ENCODE results near the gene FAM32A.

FAM32A gene

DNA sequence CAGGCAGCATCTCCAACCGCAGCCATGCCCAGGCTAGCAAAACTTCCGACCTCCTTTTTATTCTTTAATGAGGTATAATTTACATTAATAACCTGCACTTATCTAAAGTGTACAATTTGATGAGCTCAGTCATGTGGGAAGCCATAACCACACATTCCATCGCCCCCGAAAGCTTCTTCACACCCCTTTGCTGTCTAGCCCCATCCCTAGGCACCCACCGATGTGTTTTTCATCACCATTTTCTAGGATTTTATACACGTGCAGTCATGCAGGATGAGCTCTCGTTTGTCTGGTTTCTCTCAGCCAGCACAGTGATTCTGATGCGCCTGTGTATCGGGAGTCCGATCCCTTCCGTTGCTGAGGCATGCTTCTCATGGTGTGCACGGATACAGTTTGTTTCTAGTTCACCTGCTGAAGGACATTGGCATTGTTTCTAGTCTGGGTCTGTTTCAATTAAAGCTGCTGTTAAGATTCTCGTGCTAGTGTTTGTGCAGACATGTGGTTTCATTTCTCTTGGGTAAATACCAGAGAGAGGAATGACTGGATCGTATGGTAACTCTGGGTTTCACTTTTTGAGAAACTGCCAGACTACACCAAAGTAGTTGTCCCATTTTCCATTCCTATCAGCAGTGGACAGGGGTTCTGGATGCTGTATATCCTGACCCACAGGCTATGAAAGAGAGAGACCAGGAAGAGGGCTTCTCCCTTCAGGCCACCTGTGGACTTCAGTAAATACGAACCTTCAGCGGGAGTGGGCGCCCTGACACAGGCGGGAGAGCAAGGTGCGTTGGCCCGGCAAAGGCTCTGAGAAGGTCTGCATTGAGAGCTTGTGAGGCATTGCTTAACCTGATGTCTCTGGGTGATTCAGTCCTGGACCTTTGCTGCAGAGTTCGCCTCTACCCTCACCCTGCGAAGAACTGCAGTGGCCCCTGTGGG is 17.4 kb downstream of the FAM32A start:
- DNase-seq (ENCODE audit: low spot score) = peak; percentile 64

DNA sequence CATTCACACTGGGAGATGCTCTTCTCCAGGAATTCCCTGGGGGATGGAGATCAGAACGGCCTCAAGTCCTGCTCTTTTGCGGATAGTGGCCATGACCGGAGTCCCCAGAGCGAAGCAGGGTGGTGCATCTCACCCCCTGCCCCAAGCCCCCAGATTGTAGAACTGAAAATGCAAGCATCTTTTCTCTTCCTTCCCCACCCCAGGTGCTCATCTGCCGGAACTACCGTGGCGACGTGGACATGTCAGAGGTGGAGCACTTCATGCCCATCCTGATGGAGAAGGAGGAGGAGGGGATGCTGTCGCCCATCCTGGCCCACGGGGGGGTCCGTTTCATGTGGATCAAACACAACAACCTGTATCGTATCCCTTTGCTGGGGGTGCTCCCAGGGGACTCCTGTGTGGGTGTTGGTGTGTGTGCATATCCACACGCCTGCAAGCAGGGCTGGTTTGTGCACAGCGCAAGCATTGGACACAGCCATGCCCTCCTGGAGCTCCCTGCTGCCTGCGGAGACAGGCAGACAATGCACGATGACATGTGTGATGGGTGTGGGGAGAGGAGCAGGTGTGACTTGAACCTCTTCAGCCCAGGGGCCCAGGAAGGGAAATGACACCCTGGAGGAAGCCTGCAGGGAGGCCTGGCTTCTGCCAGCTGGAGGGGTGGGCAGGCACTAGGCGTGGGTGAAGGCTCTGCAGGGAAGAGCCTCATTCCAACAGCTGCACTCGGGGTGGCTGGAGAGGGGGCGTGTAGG is 18.2 kb downstream of the FAM32A start:
- no peak for DNase-seq (ENCODE audit: low spot score)

DNA sequence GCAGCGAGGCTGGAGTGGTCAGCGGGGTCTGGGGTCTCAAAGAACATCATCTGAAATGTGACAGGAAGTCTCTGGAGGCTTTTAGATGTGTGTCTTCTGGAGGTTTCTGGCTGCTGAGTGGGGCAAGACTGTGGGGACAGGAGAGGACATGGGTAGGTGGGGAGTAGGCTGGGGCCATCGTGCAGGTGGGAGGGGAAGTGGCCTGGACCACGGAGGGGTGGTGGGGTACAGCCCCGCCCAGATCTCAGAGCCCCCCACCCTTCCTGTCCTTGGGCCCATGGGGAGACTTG is 18.7 kb downstream of the FAM32A start:
- DNase-seq (ENCODE audit: low spot score) = no peak

DNA sequence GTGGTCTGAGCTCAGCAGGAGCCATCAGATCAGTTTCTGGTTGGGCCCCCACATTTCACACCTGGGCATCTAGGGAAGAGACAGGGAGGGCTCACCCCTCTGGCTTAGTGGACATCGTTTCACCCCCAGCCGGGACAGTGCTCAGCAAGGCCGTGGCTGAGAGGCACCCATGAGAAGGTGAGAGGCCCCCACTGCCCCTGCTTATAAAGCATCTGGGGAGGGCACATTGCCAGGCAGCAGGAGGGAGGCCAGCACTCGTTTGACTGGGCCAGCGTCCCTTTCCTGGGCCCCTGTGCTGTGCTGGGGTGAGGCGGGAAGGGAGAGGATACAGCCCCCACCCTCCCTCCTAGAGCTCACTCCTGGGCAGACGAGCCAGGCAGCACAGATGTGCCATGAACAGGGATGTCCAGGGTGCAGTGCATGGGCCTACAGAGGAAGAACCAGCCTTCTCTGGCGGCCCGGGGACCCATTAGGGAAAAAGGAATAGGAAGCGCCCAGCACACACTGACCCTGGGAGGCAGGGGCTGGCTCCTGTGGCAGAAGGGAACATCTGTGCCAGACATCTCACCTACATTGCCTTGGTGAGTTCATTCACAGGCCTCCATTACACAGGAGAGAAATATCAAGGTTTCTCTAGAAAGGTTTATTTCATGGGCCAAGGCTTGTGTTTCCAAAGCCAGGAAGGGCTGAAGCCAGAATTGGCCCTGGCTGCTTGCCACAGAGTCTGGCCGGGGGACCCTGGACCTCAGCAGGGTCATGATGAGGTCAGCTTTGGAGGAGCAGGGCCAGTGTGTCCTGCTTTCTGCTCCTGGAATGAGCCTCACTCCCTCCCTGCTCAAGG is 20.2 kb downstream of the FAM32A start:
- DNase-seq (ENCODE audit: low spot score) = no peak

DNA sequence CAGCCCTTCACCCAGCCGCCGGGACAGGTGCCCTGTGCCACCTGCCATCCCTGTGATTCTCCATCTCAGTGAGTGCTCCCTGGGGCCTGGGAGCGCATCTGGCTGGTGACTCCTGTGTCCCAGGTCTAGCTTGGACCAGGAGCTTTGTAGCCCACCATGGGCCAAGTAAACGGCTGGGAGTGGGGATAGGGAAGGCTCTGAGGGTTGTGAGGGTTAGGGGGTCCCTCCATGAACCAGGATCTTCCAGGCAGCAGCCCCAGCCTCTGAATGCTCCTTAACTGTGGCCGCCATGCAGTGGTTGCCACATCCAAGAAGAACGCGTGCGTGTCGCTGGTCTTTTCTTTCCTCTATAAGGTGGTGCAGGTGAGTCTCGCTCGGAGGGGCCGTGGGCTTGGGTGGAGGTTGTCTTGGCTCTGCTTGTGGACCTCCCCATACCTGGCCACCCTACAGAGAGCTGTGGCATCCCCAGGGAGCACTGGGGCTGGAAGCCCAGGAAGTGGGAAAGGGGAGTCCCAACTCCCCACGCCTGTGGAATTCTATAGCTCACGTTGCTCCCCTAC is 20.9 kb downstream of the FAM32A start:
- DNase-seq (ENCODE audit: low spot score) = no peak

DNA sequence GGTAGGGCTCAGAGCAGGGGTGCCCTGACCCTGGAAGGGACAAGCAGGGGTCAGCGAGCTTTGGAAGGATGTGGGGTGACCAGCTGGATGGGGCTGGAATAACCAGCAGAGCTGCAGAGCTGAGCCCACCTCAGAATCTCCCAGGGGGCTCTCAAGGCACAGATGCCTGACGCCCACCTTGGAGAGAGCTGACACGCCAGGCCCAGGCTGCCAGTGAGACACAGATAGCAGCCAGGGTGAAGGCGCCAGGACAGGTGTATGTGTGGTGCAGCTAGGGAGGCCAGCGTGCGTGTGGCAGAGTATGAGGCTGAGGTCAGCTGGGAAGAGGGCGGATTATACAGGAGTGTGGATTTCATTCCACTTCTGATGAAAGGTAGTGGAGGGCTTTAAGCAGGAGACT is 21.4 kb downstream of the FAM32A start:
- DNase-seq (ENCODE audit: low spot score) = no peak

DNA sequence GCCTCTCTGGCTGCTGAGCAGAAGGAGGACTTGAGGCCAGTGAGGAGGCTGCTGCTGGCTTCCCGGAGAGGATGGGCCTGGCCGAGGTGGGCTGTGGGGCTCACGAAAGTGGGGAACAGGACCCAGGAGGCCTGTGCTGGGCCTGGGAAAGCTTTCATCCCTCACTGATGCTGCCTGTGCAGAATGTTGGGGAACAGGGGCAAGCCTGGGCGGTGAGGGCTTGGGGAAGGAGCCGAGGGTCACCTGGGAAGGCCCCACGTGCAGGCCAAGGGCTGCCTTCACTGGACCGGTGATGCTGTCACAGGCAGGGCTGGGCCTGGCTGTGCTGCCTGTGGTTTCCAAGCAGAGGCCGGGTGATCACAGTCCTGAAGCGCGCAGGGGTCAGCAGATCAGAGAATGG is 21.9 kb downstream of the FAM32A start:
- DNase-seq (ENCODE audit: low spot score) = no peak

DNA sequence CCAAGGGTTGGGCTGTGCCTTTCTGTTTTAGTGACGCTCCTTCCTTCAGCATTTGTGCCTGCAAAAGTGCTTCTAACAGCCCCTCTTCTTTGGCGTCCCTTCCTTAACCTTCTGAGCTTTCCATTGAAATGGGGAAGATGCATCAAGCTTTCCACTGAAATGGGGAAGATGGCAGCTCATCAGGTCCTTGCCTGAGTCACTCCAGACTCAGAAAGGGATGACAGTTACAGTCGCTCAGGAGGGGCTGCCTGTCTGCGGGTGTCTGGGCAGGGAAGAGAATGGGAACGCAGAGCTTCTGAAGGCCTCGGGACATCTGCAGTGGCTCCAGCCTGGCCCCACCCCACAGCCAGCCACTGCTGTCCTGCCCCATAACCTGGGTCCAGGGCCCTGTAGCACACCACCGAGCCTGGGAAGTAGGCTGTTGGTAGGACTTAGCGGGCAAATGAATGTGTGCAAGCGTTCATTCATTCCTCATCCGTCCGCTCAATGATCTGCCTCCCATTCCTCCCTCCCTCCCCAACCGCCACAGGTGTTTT is 22.3 kb downstream of the FAM32A start:
- no peak for DNase-seq (ENCODE audit: low spot score)

DNA sequence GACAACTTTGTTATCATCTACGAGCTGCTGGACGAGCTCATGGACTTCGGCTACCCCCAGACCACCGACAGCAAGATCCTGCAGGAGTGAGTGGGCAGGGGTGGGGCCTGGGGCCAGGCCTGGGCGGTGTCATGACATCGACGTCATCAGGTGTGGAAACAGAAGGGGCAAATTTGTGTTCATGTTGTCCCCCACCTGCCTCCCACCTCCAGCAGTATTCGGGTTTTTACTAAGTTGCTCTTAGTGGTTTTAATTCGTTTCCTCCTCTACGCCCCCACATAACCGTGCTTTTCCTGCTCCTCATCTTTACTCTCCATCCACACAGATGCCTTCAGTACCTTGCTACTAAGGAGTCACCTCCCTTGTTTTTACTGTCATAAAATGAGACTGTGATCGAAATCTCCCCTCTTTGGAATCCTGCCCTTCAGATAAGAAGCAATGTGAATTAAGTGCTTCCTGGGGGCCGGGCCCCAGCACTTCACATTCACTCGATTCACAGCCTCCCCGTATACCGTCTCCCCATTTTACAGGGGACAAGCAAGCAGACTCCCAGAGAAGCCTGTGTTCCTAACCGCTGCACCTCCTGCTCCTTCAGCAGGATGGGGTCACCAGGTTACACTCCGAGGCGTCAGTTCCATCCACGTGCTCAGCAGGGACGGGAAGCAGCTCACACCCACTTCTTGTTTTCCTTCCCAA is 23.0 kb downstream of the FAM32A start:
- DNase-seq (ENCODE audit: low spot score) = no peak

DNA sequence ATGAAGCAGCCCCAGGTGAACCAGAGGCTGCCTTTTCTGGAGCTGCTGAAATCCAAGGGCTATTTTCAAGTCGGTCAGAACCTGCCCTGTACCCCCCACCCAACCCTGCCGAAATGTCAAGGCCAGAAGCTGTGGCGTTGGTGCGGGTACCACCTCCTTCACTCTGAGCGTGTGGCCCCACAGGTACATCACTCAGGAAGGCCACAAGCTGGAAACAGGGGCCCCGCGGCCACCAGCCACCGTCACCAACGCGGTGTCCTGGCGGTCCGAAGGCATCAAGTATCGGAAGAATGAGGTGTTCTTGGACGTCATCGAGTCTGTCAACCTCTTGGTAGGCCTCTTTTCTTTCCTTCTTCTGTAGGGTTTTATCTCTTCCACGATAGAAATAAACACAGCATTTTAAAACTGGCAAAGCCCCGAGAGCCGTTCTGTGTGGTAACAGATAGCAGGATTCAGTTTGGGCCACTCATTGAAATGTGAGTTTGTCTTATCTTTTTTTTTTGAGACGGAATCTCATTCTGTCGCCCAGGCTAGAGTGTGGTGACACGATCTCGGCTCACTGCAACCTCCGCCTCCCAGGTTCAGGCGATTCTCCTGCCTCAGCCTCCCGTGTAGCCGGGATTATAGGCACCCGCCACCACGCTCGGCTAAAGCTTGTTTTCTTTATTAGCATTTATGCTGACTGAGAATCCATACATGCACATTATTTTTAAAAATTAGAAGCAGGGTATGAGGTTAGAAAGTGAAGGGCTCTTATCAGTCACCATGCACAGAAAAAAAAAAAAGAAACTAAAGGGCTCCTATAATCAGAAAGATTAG is 23.8 kb downstream of the FAM32A start:
- DNase-seq (ENCODE audit: low spot score) = no peak

DNA sequence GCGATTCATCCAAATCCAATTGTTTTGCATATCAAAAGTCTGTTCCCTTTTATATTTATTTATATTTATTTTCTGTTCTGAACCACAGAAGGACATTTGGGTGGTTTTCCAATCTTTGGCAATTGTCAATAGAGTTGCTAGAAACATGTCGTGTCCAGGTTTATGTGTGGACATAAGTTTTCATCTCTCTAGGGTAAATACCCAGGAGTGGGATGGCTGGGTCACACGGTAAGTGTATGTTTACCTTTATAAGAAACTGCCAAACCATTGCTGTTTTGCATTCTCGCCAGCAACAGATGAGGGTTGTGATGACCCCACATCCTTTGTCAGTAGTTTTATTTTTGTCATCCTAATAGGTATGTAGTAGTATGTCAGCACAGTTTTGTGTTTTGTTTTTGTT is 25.0 kb downstream of the FAM32A start:
- no peak for DNase-seq (ENCODE audit: low spot score)

DNA sequence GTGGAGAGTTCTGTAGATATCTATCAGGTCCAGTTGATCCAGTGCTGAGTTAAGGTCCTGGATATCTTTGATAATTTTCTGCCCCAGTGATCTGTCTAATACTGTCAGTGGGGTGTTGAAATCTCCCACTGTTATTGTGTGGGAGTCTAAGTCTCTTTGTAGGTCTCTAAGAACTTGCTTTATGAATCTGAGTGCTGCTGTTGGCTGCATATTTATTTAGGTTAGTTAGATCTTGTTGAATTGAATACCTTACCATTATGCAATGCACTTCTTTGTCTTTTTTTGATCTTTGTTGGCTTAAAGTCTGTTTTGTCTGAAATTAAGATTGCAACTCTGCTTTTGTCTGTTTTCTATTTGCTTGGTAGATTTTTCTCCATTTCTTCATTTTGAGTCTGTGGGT is 27.9 kb downstream of the FAM32A start:
- no peak for DNase-seq (ENCODE audit: low spot score)

DNA sequence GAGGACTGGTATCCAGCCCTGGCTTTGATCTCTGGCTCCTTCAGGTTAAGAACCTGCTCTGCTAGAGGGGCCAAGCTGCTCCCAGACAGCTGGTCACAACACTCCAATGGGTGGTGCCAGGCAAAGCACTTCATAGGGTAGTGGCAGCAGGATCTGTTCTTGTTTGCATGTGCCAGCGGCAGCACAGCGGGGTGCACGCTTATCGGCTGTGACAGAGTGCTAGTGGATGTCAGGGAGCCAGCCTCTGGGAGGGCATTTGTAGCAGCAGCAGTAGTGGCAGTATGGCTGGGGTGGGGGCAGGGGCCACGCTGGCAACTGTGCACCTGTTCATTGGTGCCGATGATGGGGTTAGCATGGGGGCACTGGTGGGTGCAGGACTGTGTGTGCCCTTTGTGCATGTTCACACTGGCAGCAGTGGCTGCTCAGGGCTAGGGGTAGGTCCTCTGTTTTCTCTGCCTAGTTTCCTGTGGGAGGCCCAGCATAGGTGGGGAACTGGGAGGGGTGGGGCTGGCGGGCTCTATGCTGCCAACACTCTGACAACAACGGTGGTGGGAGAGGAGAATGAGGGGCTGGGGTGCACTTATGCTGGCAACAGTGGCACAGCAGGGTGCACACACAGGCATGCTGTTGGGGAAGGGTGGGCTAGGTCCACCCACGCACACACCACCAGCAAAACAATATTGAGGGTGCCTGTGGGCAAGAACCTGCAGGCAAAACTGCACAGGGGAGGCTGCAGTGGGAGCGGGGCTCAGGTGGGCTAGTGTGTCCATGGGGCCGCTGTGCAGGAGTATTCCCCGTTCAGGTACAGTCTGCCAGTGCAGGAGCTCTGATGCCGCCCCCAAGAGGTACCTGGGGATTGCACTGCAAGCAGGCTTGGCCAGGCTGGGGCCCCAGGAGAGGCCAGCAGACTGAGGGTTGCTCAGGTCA is 31.8 kb downstream of the FAM32A start:
- DNase-seq (ENCODE audit: low spot score) = no peak

DNA sequence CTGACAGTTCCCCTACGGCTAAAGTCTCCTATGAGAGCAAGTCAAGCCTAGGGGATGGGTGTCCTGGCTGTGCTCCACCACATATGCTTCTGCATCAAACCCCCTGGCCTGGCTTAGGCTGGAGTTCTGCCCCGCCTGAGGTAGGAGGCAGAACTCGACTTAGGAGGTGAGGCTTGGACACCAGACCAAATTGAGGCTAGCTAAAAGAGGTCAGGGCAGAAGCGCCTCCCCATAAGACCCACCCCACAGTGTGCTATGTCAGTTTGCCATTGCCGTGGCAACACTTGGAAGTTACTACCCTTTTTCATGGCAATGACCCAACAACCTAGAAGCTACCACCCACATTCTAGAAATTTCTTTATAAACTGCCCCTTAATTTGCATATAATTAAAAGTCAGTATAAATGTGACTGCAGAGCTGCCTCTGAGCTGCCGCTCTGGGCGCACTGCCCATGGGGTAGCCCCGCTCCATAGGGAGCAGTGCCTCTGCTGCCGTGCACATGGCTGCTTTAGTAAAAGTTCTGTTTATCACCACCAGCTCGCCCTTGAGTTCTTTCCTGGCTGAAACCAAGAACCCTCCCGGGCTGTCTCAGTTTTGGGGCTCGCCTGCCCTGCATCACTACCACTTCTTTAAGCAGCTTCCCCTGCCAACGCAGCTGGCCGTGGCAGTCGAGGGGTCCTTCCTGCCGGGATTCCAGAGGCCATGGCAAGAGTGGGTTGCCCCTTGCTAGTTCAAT is 32.7 kb downstream of the FAM32A start:
- DNase-seq (ENCODE audit: low spot score) = no peak

DNA sequence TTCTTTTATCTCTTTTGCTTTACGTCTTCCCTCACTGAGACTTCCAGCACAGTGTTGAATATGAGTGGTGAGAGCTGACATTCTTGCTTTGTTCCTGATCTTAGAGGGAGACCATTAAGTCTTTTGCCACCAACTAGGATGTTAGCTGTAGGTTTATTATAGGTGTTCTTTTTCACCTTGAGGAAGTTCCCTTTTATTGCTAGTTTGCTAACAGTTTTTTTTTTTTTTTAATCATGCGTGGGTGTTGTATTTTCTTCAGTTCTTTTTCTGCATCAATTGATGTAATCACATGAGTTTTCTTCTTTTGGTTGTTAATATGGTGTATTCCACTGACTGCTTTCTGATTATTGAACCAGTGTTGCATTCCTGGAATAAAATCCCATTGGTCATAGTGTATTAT is 33.6 kb downstream of the FAM32A start:
- no peak for DNase-seq (ENCODE audit: low spot score)

DNA sequence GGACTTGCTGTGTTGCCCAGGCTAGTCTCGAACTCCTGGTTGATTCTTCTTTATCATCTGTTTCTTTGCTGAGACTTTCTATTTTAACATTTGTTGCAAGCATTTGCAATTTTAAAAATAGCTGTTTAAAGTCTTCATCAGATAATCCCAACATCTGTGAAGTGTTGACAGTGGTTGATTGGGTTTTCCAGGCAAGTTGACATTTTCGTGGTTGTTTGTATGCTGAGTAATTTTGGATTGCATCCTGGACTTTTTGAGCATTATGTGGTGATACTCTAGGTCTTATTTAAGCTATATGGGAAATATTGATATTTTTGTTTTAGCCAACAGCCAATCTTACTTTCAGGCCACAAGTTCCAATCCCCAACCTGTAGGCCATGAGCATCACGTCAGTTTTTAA is 37.6 kb downstream of the FAM32A start:
- no peak for DNase-seq (ENCODE audit: low spot score)

DNA sequence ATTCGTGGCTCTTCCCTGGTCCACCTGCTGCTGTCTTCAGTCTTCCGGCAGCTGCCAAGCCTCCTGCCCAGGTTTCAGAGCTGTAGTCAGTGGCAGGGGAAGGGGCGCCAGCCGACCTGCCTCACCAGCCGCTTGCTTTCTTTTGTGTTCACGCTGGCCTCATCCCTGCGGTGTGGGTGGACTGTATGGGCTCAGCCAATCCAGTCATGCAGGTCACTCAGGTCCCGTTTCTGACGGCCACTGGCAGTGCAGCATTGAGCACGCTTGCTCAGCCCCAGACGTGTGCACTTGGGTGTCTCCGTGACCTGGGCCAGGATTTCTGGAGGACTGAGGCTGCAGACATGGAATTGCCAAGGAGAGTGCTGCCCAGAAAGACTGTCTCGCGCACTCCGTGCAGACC is 38.5 kb downstream of the FAM32A start:
- no peak for DNase-seq (ENCODE audit: low spot score)

DNA sequence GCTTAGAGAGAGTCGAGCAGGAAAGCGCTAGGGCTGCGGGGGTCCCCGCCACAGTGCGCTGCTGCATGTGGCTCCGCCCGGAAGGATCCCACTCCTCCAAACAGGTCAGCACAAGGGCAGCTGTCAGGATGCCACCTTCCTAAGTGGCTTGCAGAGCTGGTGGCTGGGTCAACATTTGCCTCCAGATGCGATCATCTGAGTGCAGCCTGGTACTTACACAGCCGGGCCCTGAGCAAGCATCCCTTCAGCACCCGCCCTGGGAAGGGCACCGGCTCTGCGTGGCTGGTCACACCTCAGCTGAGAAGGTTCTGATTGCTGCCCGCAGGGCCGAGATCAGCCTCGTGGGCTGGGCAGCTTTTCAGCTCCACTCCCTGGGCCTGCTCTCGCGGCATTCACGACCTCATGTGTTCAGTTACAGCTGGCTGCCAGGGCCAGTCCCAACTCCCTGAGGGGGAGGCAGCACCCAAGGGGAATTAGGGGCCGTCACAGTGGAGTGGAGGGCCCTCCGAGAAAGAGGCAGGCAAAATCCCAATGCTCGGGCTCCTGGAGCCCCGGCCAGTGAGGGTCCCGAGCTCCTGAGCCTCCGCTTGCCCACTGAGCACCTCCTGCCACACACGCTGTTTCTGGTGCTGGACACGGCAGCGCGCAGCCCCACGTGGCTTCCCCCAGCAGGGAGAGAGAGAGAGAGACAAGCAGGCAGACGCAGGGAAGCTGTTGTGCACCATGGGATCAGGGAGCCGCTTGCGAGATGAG is 39.3 kb downstream of the FAM32A start:
- no peak for DNase-seq (ENCODE audit: low spot score)

All from putamen (tissue), 1 donor.